ENCODE measurements around the gene TAOK2. TPM values are rescaled to one million over a fixed set of nuclear protein-coding genes. Genes with fewer than 3 reads are reported as not detected.
A peak's percentile ranks its signal among the peaks of the same experiment; 100 is the strongest.

The TAOK2 gene
- total RNA-seq = 10 to 100 TPM; 15.8 to 19.6 (median 17.2) TPM
- long read RNA-seq = 0 reads

GRCh38 chr16:29973384-29974246 is at the start of gene TAOK2:
Gene TAOK2 (plus strand): TSS chr16:29973868. CDS start chr16:29977773, 3,905 bp downstream.
- peak within 1 kb of the TSS; percentile 79 to 98 (median 95) for H3K4me3 ChIP-seq
- intact Hi-C loops (cut with DNase I) = no loop called here
- H3K36me3 ChIP-seq = peaks cover 0 to 20% (median 6%) of the 10 kb centered on the region in 4 donors
- H3K4me1 ChIP-seq = peaks cover 0 to 22% (median 10%) of the 10 kb centered on the region in 4 donors
- H3K27me3 ChIP-seq = no peaks in the 10 kb centered on the region
- peak within 1 kb of the TSS; percentile 56 to 87 (median 74) for H3K27ac ChIP-seq
- DNase-seq = peak; percentile 99
- WGBS (ENCODE audit: insufficient coverage, low coverage, low lambda C conversion rate, missing lambda C conversion rate) = under 1% methylated on average over 45 of the region's 75 CpGs
- no peaks in the 10 kb centered on the region for H3K9me3 ChIP-seq
- ATAC-seq = peak; percentile 98 to 99 (median 98)
- no peak for TF ChIP-seq CTCF (IDR thresholded peaks at IDR 0.05)
- peak; percentile 69 for TF ChIP-seq POLR2A (IDR thresholded peaks at IDR 0.05)

DNA sequence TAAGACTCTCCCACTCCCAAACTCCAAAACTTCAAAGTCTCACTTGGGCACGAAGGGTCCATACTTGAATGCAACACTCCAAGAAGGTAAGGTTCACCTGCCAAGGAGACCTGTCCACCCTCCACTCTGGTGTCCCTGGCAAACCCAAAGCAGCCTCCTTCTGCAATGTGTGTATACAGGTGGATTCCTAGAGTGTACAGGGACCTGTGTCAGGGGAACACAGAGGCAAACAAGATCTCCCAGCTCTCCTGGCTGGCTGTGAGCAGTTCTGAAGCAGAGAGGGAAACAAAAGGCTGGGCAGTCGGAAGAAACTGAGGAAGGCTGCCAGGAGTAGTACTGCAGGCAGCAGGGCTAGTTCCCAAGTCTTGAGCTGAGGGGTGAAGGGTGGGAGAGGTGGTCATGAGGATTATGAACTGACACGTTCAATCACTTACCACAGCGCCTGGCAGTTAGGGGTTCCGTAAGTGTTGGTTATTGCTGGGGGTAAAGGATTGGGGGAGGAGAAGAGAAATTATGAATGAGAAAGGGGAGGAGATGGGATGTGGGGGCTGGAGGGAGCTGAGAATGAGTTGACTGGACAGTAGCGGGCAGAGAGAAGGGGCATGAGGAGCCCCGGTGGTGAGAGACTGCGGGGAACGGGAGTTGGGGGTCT is 48.4 kb upstream of the TAOK2 start:
- peaks cover 0 to 17% (median 2%) of the 10 kb centered on the region in 4 donors for H3K4me1 ChIP-seq
- peak overlapping the region; percentile 69 to 96 (median 77) for H3K4me3 ChIP-seq
- H3K27me3 ChIP-seq = no peaks in the 10 kb centered on the region
- DNase-seq = no peak
- no peak overlapping the region for H3K27ac ChIP-seq
- H3K36me3 ChIP-seq = peaks cover 0 to 19% (median 0%) of the 10 kb centered on the region in 4 donors
- no peak for TF ChIP-seq CTCF (IDR thresholded peaks at IDR 0.05)
- no peak for TF ChIP-seq POLR2A (IDR thresholded peaks at IDR 0.05)
- no peak for ATAC-seq
- intact Hi-C loops (cut with DNase I) = no loop called here
- H3K9me3 ChIP-seq = no peaks in the 10 kb centered on the region
- 11% methylated on average over 9 of the region's 9 CpGs for WGBS (ENCODE audit: insufficient coverage, low coverage, low lambda C conversion rate, missing lambda C conversion rate)

- intact Hi-C loops (cut with DNase I) = no loop called here
- WGBS (ENCODE audit: insufficient coverage, low coverage, low lambda C conversion rate, missing lambda C conversion rate) = 0% methylated on average over 4 of the region's 89 CpGs
- no peaks in the 10 kb centered on the region for H3K9me3 ChIP-seq
- H3K27ac ChIP-seq = peak within 1 kb of the TSS; percentile 59 to 86 (median 64)
- H3K4me1 ChIP-seq = peaks cover 0 to 17% (median 2%) of the 10 kb centered on the region in 4 donors
- H3K4me3 ChIP-seq = peak within 1 kb of the TSS; percentile 69 to 96 (median 77)
- DNase-seq (peak; percentile 88 to 90 (median 89)), ATAC-seq (peak; percentile 96 to 98 (median 98))
- peaks cover 0 to 12% (median 0%) of the 10 kb centered on the region in 4 donors for H3K36me3 ChIP-seq
- TF ChIP-seq CTCF (IDR thresholded peaks at IDR 0.05) (no peak), POLR2A (IDR thresholded peaks at IDR 0.05) (peak; percentile 76)
- no peaks in the 10 kb centered on the region for H3K27me3 ChIP-seq
Observed at GRCh38 chr16:29925781-29926710, 47.6 kb upstream of the TAOK2 start, which contains the start of gene KCTD13. Gene KCTD13 (minus strand): TSS chr16:29926226. CDS start chr16:29926033, 193 bp downstream.

- WGBS (ENCODE audit: insufficient coverage, low coverage, low lambda C conversion rate, missing lambda C conversion rate) = 5% methylated on average over 10 of the region's 12 CpGs
- TF ChIP-seq POLR2A (IDR thresholded peaks at IDR 0.05) = no peak
- TF ChIP-seq CTCF (IDR thresholded peaks at IDR 0.05) = no peak
Observed at GRCh38 chr16:29926711-29927052, 47.0 kb upstream of the TAOK2 start.

More at GRCh38 chr16:29926711-29927052, 47.0 kb upstream of the TAOK2 start:
- no peaks in the 10 kb centered on the region for H3K9me3 ChIP-seq
- intact Hi-C loops (cut with DNase I) = no loop called here
- DNase-seq = peak in 1 of 3 donors; percentile 47
- peak; percentile 47 to 58 (median 48) for ATAC-seq
- H3K36me3 ChIP-seq = peaks cover 0 to 12% (median 0%) of the 10 kb centered on the region in 4 donors
- peak overlapping the region; percentile 69 to 96 (median 77) for H3K4me3 ChIP-seq
- H3K27ac ChIP-seq = peak overlapping the region; percentile 59 to 86 (median 64)
- H3K4me1 ChIP-seq = peaks cover 0 to 17% (median 2%) of the 10 kb centered on the region in 4 donors
- H3K27me3 ChIP-seq = no peaks in the 10 kb centered on the region

All from right lobe of liver (tissue), 6 donors.